Measurements from ENCODE around the gene SPSB3.

The SPSB3 gene

GRCh38 chr16:1788708-1789100 is 6.3 kb upstream of the SPSB3 start:
- DNase-seq (ENCODE audit: low read depth in 2 of 2): no peak

DNA sequence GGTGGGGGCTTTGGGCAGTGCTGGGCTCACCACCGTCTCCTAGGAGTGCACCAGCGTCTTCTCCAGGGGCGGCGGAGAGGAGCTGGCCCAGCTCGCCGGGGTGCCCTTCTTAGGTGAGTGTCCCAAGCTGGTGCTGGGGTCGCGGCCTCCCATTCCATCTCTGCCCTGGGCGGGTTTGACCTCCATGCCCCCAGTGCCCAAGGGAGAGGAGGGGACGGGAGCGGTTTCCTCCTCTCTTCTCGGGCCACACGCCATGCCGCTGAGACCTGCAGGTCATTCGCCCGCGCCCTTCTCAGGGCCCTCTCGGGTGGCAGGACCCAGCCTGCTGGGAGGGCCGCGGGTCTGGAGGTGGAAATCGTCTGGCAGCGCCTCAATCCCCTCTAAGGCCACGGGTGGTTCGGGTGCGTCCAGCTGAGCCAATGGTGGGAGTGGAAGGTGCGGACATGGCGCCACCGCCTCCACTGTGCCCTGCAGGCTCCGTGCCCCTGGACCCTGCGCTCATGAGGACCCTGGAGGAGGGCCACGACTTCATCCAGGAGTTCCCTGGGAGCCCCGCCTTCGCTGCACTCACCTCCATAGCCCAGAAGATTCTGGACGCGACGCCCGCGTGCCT is 5.8 kb upstream of the SPSB3 start:
- DNase-seq (ENCODE audit: low read depth in 2 of 2): no peak

DNA sequence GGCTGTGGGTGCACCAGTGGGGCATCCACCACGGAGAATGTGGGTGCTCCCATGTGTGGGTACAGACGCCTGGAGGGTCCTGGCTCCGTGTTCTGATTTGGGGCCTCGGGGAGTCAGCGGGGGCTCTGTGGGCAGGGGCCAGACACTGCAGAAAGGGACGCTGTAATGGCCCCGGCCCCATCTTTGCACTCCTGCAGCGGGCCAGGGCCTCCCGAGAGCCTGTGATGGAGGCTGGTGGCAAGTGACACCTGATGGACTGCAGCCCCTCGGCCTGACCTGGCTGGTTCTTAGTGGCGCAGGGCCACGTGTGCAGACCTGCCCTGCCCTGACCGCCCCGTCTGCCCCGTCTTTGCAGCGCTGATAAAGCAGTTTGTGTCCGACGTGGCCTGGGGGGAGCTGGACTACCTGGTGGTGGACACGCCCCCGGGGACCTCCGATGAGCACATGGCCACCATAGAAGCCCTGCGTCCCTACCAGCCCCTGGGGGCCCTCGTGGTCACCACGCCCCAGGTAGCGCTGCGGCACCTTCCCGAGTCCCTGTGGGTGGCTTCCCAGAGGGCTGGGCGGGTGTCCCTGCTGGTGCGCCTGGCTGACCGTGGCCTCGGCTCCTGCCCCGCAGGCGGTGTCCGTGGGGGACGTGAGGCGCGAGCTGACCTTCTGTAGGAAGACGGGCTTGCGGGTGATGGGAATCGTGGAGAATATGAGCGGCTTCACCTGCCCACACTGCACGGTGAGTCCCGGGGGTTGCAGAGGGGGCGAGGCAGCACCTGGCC is 5.1 kb upstream of the SPSB3 start:
- DNase-seq (ENCODE audit: low read depth in 2 of 2): no peak

DNA sequence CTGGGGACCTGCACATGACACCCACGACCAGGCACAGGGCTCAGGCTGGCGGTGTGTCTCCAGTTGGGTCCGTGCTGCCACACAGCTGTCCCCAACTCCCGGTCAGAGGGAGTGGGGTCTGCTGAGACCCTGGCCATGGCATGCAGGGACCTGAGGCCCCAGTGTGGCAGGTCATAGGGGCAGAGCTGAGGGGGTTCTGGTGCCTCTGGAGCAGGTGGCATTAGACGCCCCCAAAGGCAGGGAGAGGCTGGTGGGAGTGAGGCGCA is 4.6 kb upstream of the SPSB3 start:
- no peak for DNase-seq (ENCODE audit: low read depth in 2 of 2)

DNA sequence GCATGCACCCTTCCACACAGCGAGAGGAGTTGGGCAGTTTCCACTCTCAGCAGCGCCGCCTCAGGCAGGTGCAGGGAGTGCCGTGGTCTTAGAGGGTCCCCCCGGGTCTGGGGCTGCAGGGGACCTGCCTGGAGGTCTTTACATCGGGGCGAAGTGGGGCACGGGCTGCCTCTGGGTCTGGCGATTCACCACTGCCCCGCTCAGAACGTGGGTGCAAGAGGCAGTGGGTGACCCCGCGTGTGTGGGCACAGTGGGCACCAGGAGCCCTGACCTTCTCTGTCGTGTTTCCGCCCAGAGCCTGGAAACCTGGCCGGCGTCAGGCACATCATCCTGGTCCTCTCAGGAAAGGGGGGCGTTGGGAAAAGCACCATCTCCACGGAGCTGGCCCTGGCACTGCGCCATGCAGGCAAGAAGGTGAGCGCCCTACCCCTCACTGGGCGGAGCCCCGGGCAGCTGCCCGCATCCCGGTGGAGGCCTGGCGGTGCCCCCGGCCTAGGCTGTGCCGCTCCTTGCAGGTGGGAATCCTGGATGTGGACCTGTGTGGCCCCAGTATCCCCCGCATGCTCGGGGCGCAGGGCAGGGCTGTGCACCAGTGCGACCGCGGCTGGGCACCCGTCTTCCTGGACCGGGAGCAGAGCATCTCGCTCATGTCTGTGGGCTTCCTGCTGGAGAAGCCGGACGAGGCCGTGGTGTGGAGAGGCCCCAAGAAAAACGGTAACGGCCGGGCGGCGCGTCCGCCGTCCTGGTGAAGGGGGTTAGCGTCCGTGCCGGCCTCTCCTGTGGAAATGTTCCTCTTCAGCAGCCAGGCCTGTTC is 4.1 kb upstream of the SPSB3 start:
- DNase-seq (ENCODE audit: low read depth in 2 of 2): no peak

GRCh38 chr16:1785846-1786170 is 3.4 kb upstream of the SPSB3 start:
- no peak for DNase-seq (ENCODE audit: low read depth in 2 of 2)

DNA sequence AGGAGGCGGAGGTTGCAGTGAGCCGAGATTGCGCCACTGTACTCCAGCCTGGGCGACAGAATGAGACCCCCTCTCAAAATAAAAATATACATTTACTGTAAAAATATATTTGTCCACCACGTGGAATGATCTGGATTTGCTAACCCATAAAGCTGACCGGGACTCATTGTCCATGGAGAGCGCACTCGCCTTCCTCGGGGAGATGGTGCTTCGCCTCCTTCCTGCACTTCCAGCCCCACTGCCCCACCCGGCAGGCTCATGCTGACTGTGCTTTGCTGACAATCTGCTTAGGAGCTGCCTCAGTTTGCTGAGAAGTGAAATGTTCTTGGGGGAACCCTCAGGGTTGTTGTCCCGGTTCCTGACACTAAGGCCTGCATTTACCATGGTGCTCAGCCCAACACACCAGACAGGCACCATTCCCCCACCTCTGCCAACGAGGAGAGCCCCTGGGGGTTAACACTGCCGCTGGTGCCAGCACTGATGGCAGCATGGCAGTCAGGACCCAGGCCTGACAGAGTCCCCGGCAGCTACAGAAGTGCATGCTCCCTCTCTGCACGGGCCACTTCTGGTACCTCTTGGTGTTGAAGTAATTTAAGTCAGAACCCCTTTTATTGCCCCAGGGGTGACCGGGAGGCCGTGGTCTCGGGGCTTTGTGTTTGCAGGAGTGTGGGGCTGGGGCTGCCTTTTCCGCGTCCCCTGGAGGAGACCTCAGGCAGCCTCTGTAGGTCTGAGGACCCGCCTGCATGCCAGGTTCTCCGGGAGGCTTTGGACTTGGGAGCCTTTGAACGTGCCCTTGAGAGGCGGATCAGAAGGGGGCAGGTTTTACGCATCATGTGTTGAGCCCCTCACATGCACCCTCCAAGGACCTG is 2.8 kb upstream of the SPSB3 start:
- DNase-seq (ENCODE audit: low read depth in 2 of 2): no peak

- no peak for DNase-seq (ENCODE audit: low read depth in 2 of 2)
Measured at GRCh38 chr16:1781758-1782407, 488 bp downstream of the SPSB3 start.

- no peak for DNase-seq (ENCODE audit: low read depth in 2 of 2)
Measured at GRCh38 chr16:1781254-1781653, 1.1 kb downstream of the SPSB3 start.

DNA sequence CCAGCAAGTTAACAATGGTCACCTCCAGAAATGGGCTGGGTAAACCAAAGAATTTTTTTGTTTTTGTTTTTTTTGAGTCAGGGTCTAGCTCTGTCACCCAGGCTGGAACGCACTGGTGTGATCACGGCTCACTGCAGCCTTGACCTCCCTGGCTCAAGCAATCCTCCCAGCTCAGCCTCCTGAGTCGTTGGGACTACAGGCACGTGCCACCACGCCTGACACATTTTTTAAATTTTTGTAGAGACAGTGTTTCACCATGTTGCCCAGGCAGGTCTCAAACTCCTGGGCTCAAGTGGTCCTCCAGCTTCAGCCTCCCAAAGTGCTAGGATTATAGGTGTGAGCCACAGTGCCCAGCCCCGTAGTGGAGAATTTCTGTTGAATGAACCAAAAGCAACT is 1.7 kb downstream of the SPSB3 start:
- DNase-seq (ENCODE audit: low read depth in 2 of 2): no peak

DNA sequence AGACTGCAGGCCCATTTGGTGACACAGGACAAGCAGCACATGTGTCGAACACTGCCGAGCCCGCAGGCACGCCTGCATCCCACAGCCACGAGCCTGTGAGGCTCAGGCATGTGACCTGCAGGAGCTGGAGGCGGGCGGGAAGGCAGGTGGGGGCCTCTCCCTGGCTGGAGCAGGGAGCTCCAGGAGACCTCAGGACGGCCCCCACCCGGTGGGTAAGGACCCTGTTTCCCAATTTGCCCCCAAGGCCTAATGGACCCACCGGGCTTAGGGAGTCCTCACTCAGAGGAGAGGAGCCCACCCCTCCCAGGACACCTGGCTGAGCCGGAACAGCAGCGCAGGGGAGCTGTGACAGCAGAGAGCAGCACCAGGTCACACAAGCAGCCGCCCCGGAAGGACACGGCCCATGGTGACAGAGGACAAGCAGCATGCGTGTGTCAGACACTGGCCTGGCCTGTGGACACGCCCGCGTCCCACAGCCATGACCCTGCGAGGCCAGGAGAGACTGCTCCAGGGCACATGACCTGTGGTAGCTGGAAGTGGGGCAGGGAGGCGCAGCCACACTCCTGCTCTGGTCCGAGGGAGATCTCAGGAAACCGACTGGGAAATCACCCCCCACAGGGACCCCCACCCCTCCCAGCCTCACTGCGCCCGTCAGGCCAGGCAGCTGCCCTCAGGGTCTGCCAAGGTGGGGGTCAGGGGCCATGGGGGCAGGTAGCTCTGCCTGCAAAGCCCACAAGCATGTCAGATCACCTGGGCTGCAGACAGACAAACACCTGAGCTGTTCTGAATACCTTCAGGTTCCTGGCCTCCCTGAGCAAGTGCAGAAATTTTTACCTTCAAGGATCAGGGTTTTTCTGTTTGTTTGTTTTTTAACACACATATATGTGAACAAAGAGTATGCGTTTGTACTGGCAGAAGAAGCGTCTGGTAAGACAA is 2.4 kb downstream of the SPSB3 start:
- no peak for DNase-seq (ENCODE audit: low read depth in 2 of 2)

- DNase-seq (ENCODE audit: low read depth in 2 of 2): no peak
Measured at GRCh38 chr16:1779234-1779701, 3.1 kb downstream of the SPSB3 start.

- DNase-seq (ENCODE audit: low read depth in 2 of 2): no peak
Measured at GRCh38 chr16:1778200-1779179, 3.9 kb downstream of the SPSB3 start.

- no peak for DNase-seq (ENCODE audit: low read depth in 2 of 2)
Measured at GRCh38 chr16:1777375-1778199, 4.8 kb downstream of the SPSB3 start.

DNA sequence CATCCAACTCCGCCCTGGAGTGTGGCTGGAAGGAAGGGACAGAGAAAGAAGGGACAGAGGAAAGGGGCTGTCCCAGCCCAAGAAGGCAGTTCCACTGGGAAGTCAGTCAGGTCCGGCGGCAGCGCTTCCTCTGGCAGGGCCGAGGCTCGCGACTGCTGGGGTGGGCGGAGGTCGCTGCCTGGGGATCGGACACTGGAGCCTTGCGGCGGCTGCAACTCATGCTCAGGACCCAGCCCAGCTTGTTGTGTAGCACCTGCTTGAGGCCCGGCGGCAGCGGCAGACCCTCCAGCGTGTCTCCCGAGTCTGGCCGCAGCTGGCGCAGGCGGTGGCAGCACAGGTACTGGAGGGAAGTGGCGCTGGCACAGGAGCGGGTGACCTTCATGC is 5.4 kb downstream of the SPSB3 start:
- DNase-seq (ENCODE audit: low read depth in 2 of 2): no peak

GRCh38 chr16:1776672-1776955 is 5.8 kb downstream of the SPSB3 start:
- no peak for DNase-seq (ENCODE audit: low read depth in 2 of 2)

- DNase-seq (ENCODE audit: low read depth in 2 of 2): no peak
Measured at GRCh38 chr16:1775846-1776671, 6.3 kb downstream of the SPSB3 start.

All from stimulated activated CD4-positive, alpha-beta T cell treated with anti-CD3 and anti-CD28 coated beads, Interleukin-1b, Interleukin-23, amount 100 ng/mL, for 1 hour (primary cell).